Endothelial cell of umbilical vein (primary cell): Measurements from ENCODE around the gene MGAT4B. TPM values are rescaled to one million over a fixed set of nuclear protein-coding genes. Genes with fewer than 3 reads are reported as not detected.

Experiments used
- BruUV-seq: library from RNA; stranded (reverse); fragments of 400-500 nt; replicated peaks from 2 replicates; lab custom pipeline; 2021; lab: Mats Ljungman, UMichigan
- CTCF ChIA-PET: fragments of 300-600, 350-600 bp; sonication (Branson Sonifier 250); formaldehyde crosslinking; loops from one replicate; lab custom pipeline; 2021; ENCODE audit warnings: antibody characterized with exemption, inconsistent platforms; lab: Charles Lee
- POLR2A ChIA-PET: fragments of 300-600, 350-600 bp; sonication (Branson Sonifier 250); formaldehyde crosslinking; loops from one replicate; lab custom pipeline; 2021; ENCODE audit warnings: antibody characterized with exemption, inconsistent platforms; lab: Charles Lee
- DNase-seq: peaks from one replicate; pipeline ENCODE4 v3.0.0-alpha.2; 2011; ENCODE audit warnings: low read depth, low spot score
- FAIRE-seq: peaks from 2 replicates; lab custom pipeline; 2011; peaks lifted over from hg19 to GRCh38; lab: Jason Lieb, UNC
- H2AFZ ChIP-seq: 2 replicates; pipeline ENCODE4 v1.6.0; 2012; ENCODE audit warnings: low read depth, low read length, control low read depth, inconsistent platforms
- H3K27ac ChIP-seq: 2 replicates; pipeline ENCODE4 v1.5.1; 2011; ENCODE audit warnings: low read depth, mild to moderate bottlenecking, control low read depth, low read length, moderate library complexity; ENCODE audit not compliant: insufficient read depth
- H3K27me3 ChIP-seq, 2 experiments: 2 replicates each; pipeline versions ENCODE4 v1.6.0 to v1.6.1; 2011; ENCODE audit warnings: low read length in 2 of 2, mixed read lengths in 1 of 2; ENCODE audit not compliant: control insufficient read depth in 2 of 2, insufficient read depth in 2 of 2
- H3K36me3 ChIP-seq, 2 experiments: 2 replicates in 1 of 2; 3 replicates in 1 of 2; pipeline ENCODE4 v1.5.1; 2011; ENCODE audit warnings: low read length in 2 of 2, mild to moderate bottlenecking in 1 of 2, moderate library complexity in 1 of 2; ENCODE audit not compliant: control insufficient read depth in 2 of 2, insufficient read depth in 2 of 2; ENCODE audit errors: extremely low read depth in 1 of 2
- H3K4me1 ChIP-seq: 3 replicates; pipeline ENCODE4 v1.5.1; 2011; ENCODE audit warnings: mild to moderate bottlenecking, low read length; ENCODE audit not compliant: control insufficient read depth, insufficient read depth; ENCODE audit errors: extremely low read depth
- H3K4me2 ChIP-seq: 2 replicates; pipeline ENCODE4 v1.6.1; 2011; ENCODE audit warnings: low read length, control low read depth, mixed read lengths; ENCODE audit not compliant: insufficient read depth
- H3K4me3 ChIP-seq, 3 experiments: fragments of 200-600 bp in 1 of 3; sonication (generic), shearing (Covaris generic) in 1 of 3; replicated peaks in 1 of 3; 2 replicates each; pipeline ENCODE4 v1.5.1; 2011 to 2016; ENCODE audit warnings: control low read depth in 3 of 3, low read length in 3 of 3, mild to moderate bottlenecking in 2 of 3, inconsistent platforms in 1 of 3, low read depth in 1 of 3, moderate library complexity in 1 of 3; ENCODE audit not compliant: insufficient read depth in 1 of 3
- H3K79me2 ChIP-seq: 2 replicates; pipeline ENCODE4 v1.6.0; 2012; ENCODE audit warnings: low read length, inconsistent platforms; ENCODE audit not compliant: control insufficient read depth, insufficient read depth
- H3K9ac ChIP-seq: replicated peaks from 2 replicates; pipeline ENCODE3; 2011; ENCODE audit warnings: low read length, control low read depth; ENCODE audit not compliant: insufficient read depth; ENCODE audit errors: extremely low read depth
- H3K9me1 ChIP-seq: replicated peaks from 3 replicates; pipeline ENCODE4 v1.6.0; 2011; ENCODE audit warnings: mild to moderate bottlenecking, low read length; ENCODE audit not compliant: control insufficient read depth, insufficient read depth; ENCODE audit errors: extremely low read depth
- H3K9me3 ChIP-seq: replicated peaks from 2 replicates; pipeline ENCODE4 v1.5.1; 2012; ENCODE audit warnings: low read length, inconsistent platforms; ENCODE audit not compliant: control insufficient read depth, insufficient read depth
- H4K20me1 ChIP-seq: replicated peaks from 2 replicates; pipeline ENCODE3; 2011; ENCODE audit warnings: mild to moderate bottlenecking, low read length; ENCODE audit not compliant: control insufficient read depth, insufficient read depth; ENCODE audit errors: extremely low read depth
- CTCF ChIP-seq, 2 donors: IDR thresholded peaks; 1 replicate in 1 of 2; 2 replicates in 1 of 2; pipeline ENCODE4 v1.5.1; 2011; ENCODE audit warnings: low read length in 2 of 2, mild to moderate bottlenecking in 2 of 2, moderate library complexity in 2 of 2, control low read depth in 1 of 2, inconsistent platforms in 1 of 2, low read depth in 1 of 2; ENCODE audit not compliant: insufficient read depth in 1 of 2; ENCODE audit errors: extremely low read depth in 1 of 2
- EZH2 ChIP-seq: IDR thresholded peaks from 2 replicates; pipeline ENCODE4 v1.6.1; 2012; ENCODE audit warnings: borderline replicate concordance, low read depth, mild to moderate bottlenecking, moderate library complexity, low read length, inconsistent platforms; ENCODE audit not compliant: severe bottlenecking
- FOS ChIP-seq: IDR thresholded peaks from 2 replicates; pipeline ENCODE4 v1.6.1; 2011; ENCODE audit warnings: mild to moderate bottlenecking, low read length, moderate library complexity, borderline replicate concordance; ENCODE audit not compliant: insufficient read depth
- GATA2 ChIP-seq: IDR thresholded peaks from 2 replicates; pipeline ENCODE4 v1.7.0; 2011; ENCODE audit warnings: low read depth, mild to moderate bottlenecking, moderate library complexity, mixed read lengths, low read length; ENCODE audit not compliant: insufficient read length, insufficient read depth
- JUN ChIP-seq: IDR thresholded peaks from 2 replicates; pipeline ENCODE4 v1.6.1; 2011; ENCODE audit warnings: borderline replicate concordance, low read depth; ENCODE audit not compliant: insufficient read length, insufficient read depth
- POLR2A ChIP-seq: IDR thresholded peaks from 2 replicates; pipeline ENCODE4 v1.6.1; 2012; ENCODE audit warnings: low read depth, mild to moderate bottlenecking, control low read depth, low read length
- dilution Hi-C: fragments of 300-500 bp; cut with MboI; formaldehyde crosslinking; loops from one replicate; pipeline ENCODE4 v1.15.0; 2019; ENCODE audit warnings: low sequenced_read_pairs; ENCODE audit not compliant: extremely low pct_ligation_motif_present
- intact Hi-C: fragments of 100-400 bp; cut with micrococcal nuclease; formaldehyde crosslinking; loops from one replicate; pipeline ENCODE4 v1.10.0; 2022
- polyA plus RNA-seq, 4 experiments: library from polyadenylated mRNA; depleted of rRNA in 3 of 4; stranded (reverse) in 3 of 4; unstranded in 1 of 4; fragments of >200 nt; gene quantifications; 2 replicates each; pipeline versions ENCODE4 v1.2.1 to v1.2.3, GENCODE V29; 2011 to 2012; ENCODE audit warnings: missing spikeins in 1 of 4
- total RNA-seq: library from RNA; stranded (reverse); gene quantifications from 2 replicates; pipeline ENCODE4 v1.2.3, GENCODE V29; 2021

The MGAT4B gene
- total and polyA plus RNA-seq, 2 donors (not counting 3 experiments of a cell fraction or from before 2014, with no cell fraction given) = 243 TPM

- no peak for TF ChIP-seq FOS
- no peak for TF ChIP-seq EZH2
- TF ChIP-seq CTCF (IDR thresholded peaks at IDR 0.05; ENCODE audit: extremely low read depth in 1 of 2, insufficient read depth in 1 of 2, low read depth in 1 of 2, low read length in 2 of 2) = no peak
- TF ChIP-seq GATA2 = no peak
- TF ChIP-seq POLR2A = no peak
- no peak for TF ChIP-seq JUN
- no peak overlapping the region for H2AFZ ChIP-seq
- H3K4me3 ChIP-seq = no peak overlapping the region
- no peak for DNase-seq
- no peak for FAIRE-seq
- peaks cover 22% of the 10 kb centered on the region for H3K4me1 ChIP-seq
- H3K27me3 ChIP-seq = no peaks in the 10 kb centered on the region
- peaks cover 2% of the 10 kb centered on the region for H3K79me2 ChIP-seq
- H3K9me1 ChIP-seq = no peaks in the 10 kb centered on the region
- BruUV-seq = no TSS peak
- peaks cover 0 to 4% of the 10 kb centered on the region in 2 experiments for H3K36me3 ChIP-seq
- no peaks in the 10 kb centered on the region for H4K20me1 ChIP-seq
- H3K9ac ChIP-seq = no peak overlapping the region
- H3K9me3 ChIP-seq = no peaks in the 10 kb centered on the region
- no peak overlapping the region for H3K4me2 ChIP-seq
- ChIA-PET POLR2A (interaction anchor here (0.9 kb wide), 1 partner anchor 9 kb away, joined by 3 read pairs; no protein-coding TSS in a partner anchor), CTCF (interaction anchor here (0.8 kb wide), 1 partner anchor 8 kb away, joined by 3 read pairs; no protein-coding TSS in a partner anchor)
- no peak overlapping the region for H3K27ac ChIP-seq
- intact Hi-C loops = loop anchor here (5.0 kb wide), 1 partner anchor 193 kb away; the partner anchor contains the start of gene HNRNPH1
- dilution Hi-C loops = no loop called here
Measured at GRCh38 chr5:179815491-179816249, 9.0 kb upstream of the MGAT4B start.
